Measurements from ENCODE around the gene FBP2. TPM values are rescaled to one million over a fixed set of nuclear protein-coding genes. Genes with fewer than 3 reads are reported as not detected.

FBP2 gene
- total and polyA plus RNA-seq, 10 of the 15 experiments (the other 5 are each of a cell fraction or from before 2014, with no cell fraction given), result 0.07 to 1.1 (median 0.12) TPM; not detected in 6

GRCh38 chr9:94599102-94599501 lies 5.5 kb upstream of the FBP2 start:
- no peaks in the 10 kb centered on the region for H3K79me2 ChIP-seq (ENCODE audit: control insufficient read depth, insufficient read depth, low read length)
- in situ Hi-C loops (cut with MboI), result no loop called here
- BruUV-seq (replicated peaks), result no TSS peak
- SMC1A ChIA-PET (ENCODE audit: uncharacterized antibody, unreplicated experiment), result no interaction called here
- no peak overlapping the region for H3K27ac ChIP-seq (ENCODE audit: control insufficient read depth, insufficient read depth)
- intact Hi-C loops (cut with micrococcal nuclease; ENCODE audit: unreplicated experiment), result no loop called here
- TF ChIP-seq FOXK2 (IDR thresholded peaks at IDR 0.05), result no peak
- TF ChIP-seq, protein P1, sequence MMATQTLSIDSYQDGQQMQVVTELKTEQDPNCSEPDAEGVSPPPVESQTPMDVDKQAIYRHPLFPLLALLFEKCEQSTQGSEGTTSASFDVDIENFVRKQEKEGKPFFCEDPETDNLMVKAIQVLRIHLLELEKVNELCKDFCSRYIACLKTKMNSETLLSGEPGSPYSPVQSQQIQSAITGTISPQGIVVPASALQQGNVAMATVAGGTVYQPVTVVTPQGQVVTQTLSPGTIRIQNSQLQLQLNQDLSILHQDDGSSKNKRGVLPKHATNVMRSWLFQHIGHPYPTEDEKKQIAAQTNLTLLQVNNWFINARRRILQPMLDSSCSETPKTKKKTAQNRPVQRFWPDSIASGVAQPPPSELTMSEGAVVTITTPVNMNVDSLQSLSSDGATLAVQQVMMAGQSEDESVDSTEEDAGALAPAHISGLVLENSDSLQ (IDR thresholded peaks at IDR 0.05), result no peak
- TF ChIP-seq CREB1 (IDR thresholded peaks at IDR 0.05; ENCODE audit: low read depth), result no peak
- TF ChIP-seq, protein P2, sequence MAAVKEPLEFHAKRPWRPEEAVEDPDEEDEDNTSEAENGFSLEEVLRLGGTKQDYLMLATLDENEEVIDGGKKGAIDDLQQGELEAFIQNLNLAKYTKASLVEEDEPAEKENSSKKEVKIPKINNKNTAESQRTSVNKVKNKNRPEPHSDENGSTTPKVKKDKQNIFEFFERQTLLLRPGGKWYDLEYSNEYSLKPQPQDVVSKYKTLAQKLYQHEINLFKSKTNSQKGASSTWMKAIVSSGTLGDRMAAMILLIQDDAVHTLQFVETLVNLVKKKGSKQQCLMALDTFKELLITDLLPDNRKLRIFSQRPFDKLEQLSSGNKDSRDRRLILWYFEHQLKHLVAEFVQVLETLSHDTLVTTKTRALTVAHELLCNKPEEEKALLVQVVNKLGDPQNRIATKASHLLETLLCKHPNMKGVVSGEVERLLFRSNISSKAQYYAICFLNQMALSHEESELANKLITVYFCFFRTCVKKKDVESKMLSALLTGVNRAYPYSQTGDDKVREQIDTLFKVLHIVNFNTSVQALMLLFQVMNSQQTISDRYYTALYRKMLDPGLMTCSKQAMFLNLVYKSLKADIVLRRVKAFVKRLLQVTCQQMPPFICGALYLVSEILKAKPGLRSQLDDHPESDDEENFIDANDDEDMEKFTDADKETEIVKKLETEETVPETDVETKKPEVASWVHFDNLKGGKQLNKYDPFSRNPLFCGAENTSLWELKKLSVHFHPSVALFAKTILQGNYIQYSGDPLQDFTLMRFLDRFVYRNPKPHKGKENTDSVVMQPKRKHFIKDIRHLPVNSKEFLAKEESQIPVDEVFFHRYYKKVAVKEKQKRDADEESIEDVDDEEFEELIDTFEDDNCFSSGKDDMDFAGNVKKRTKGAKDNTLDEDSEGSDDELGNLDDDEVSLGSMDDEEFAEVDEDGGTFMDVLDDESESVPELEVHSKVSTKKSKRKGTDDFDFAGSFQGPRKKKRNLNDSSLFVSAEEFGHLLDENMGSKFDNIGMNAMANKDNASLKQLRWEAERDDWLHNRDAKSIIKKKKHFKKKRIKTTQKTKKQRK (IDR thresholded peaks at IDR 0.05; ENCODE audit: low read depth, low read length), result no peak
- TF ChIP-seq EP300 (IDR thresholded peaks at IDR 0.05; ENCODE audit: borderline replicate concordance in 1 of 2, control insufficient read depth in 1 of 2, low read depth in 2 of 2, low read length in 2 of 2), result no peak
- TF ChIP-seq, protein P3, sequence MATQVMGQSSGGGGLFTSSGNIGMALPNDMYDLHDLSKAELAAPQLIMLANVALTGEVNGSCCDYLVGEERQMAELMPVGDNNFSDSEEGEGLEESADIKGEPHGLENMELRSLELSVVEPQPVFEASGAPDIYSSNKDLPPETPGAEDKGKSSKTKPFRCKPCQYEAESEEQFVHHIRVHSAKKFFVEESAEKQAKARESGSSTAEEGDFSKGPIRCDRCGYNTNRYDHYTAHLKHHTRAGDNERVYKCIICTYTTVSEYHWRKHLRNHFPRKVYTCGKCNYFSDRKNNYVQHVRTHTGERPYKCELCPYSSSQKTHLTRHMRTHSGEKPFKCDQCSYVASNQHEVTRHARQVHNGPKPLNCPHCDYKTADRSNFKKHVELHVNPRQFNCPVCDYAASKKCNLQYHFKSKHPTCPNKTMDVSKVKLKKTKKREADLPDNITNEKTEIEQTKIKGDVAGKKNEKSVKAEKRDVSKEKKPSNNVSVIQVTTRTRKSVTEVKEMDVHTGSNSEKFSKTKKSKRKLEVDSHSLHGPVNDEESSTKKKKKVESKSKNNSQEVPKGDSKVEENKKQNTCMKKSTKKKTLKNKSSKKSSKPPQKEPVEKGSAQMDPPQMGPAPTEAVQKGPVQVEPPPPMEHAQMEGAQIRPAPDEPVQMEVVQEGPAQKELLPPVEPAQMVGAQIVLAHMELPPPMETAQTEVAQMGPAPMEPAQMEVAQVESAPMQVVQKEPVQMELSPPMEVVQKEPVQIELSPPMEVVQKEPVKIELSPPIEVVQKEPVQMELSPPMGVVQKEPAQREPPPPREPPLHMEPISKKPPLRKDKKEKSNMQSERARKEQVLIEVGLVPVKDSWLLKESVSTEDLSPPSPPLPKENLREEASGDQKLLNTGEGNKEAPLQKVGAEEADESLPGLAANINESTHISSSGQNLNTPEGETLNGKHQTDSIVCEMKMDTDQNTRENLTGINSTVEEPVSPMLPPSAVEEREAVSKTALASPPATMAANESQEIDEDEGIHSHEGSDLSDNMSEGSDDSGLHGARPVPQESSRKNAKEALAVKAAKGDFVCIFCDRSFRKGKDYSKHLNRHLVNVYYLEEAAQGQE (IDR thresholded peaks at IDR 0.05; ENCODE audit: low read depth, low read length), result no peak
- no peak for TF ChIP-seq HCFC1 (IDR thresholded peaks at IDR 0.05; ENCODE audit: low read length)
- TF ChIP-seq PBX3 (IDR thresholded peaks at IDR 0.05; ENCODE audit: insufficient replicate concordance, low read depth, low read length), result no peak
- TF ChIP-seq HDAC6 (IDR thresholded peaks at IDR 0.05; ENCODE audit: unreplicated experiment), result no peak
- TF ChIP-seq NFXL1 (IDR thresholded peaks at IDR 0.05; ENCODE audit: borderline replicate concordance), result no peak
- no peak for TF ChIP-seq TARDBP (IDR thresholded peaks at IDR 0.05; ENCODE audit: borderline replicate concordance)
- no peak for TF ChIP-seq MYB (IDR thresholded peaks at IDR 0.05; ENCODE audit: borderline replicate concordance, low read depth, low read length)
- H3K4me1 ChIP-seq (ENCODE audit: control insufficient read depth, insufficient read depth, low read length), result no peaks in the 10 kb centered on the region
- no peaks in the 10 kb centered on the region for H3K36me3 ChIP-seq (ENCODE audit: control insufficient read depth in 2 of 2, insufficient read depth in 2 of 2, low read length in 1 of 2)
- no peaks in the 10 kb centered on the region for H4K20me1 ChIP-seq (ENCODE audit: control insufficient read depth, insufficient read depth)
- no peak overlapping the region for H3K9ac ChIP-seq (ENCODE audit: control insufficient read depth, insufficient read depth, low read length)
- FAIRE-seq (no peak), DNase-seq (ENCODE audit: low read depth, low spot score) (no peak), ATAC-seq (no peak)
- no peak overlapping the region for H3K4me3 ChIP-seq
- H2AFZ ChIP-seq (ENCODE audit: control insufficient read depth, low read depth, low read length), result no peak overlapping the region
- 53% methylated on average over 7 of the region's 7 CpGs for WGBS (ENCODE audit: insufficient coverage, insufficient replicate concordance, low lambda C conversion rate, missing lambda C conversion rate)
- CTCF ChIA-PET, result interaction anchor here (1.3 kb wide), 1 partner anchor 18 kb away, joined by 3 read pairs; no protein-coding TSS in a partner anchor
- no peaks in the 10 kb centered on the region for H3K27me3 ChIP-seq (replicated peaks in 1 of 2; ENCODE audit: control insufficient read depth in 2 of 2, insufficient read depth in 2 of 2, low read length in 1 of 2)
- RAD21 ChIA-PET (ENCODE audit: unreplicated experiment), result interaction anchor here (2.0 kb wide), 1 partner anchor 44 kb away, joined by 6 read pairs; the partner anchor contains the start of gene PCAT7
- H3K4me2 ChIP-seq (ENCODE audit: control insufficient read depth, insufficient read depth), result no peak overlapping the region
- no peaks in the 10 kb centered on the region for H3K9me3 ChIP-seq (replicated peaks; ENCODE audit: control insufficient read depth, insufficient read depth, low read length)
- POLR2A ChIA-PET, result no interaction called here
